ENCODE data around the gene UVRAG.
"Not testable (repeated sequence)": the region's sequence is repeated elsewhere in the genome, so short reads cannot be mapped to it uniquely, and the experiment has no call there.

UVRAG gene

DNA sequence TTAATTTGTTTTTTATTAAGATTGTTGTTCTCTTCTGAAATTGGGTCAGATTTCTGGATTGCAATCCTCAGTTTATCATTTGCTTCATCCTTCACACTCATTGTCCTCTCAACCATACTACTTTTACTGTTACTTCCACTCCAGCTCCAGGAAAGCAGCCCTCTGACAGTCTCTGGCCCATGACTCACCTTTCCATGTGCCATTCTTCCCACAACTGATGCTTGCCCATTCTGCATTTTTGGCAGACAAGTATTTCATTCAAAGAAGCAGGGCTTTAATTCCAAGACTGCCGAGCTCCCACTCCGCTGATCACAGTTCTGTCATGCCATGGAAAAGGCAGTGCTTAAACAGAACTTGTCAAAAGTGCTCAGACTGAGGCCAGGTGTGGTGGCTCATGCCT is 252.1 kb downstream of the UVRAG start:
- no peak for DNase-seq (ENCODE audit: low read depth, low spot score)

DNA sequence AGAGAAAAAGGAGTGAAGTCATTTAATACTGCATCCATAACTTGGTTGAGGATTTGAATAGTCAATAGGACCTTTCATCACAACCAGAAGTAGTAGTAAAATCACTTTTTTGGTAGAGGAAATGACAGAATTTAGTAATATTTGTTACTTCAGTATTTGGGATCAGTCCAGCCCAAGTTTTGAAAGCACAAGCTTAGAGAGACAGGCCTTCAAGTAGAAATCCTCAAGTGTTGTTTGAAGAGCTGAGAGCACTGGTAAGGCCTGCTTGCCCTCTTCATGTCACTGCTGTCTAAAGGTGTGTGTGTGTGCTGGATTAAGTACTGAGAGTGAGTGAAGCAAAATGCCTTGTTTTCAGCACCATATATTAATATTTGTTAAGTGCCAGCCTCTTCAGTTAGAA is 254.0 kb downstream of the UVRAG start:
- DNase-seq (ENCODE audit: low read depth, low spot score): no peak

DNA sequence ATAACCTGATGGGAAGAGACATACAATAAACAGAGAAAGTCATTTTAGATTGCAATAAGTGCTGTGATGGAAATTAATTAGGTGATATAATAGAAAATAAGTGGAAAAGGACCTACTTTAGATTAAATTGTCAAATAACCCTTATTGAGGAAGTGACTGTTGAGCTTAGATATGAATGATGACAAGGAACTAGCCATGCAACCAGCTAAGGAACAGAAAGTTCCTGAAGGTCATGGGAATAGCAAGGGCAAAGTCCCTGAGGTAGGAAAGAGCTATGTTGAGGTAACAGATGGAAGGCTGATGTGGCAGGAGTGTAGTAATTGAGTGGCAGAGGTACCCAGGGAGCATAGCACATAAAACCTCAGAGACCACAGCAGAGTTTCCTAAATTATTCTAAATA is 256.1 kb downstream of the UVRAG start:
- DNase-seq (ENCODE audit: low read depth, low spot score): no peak

DNA sequence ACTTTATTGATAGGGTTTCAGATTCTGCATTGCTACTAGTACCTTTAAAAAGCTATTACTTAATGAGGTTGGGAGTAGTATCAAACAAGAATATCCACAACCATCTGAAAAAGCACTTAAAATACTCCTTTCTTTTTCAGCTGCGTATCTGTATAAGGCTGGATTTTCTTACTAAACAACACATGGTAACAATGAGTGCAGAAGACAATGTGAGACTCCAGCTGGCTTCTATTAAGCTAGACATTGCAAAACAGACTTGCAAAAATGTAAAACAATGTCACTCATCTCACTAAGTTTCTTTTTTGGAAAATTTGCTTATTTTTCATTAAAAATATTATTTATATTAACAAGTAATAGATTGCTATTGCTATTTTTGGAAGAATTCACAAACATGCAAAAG is 258.7 kb downstream of the UVRAG start:
- no peak for DNase-seq (ENCODE audit: low read depth, low spot score)

DNA sequence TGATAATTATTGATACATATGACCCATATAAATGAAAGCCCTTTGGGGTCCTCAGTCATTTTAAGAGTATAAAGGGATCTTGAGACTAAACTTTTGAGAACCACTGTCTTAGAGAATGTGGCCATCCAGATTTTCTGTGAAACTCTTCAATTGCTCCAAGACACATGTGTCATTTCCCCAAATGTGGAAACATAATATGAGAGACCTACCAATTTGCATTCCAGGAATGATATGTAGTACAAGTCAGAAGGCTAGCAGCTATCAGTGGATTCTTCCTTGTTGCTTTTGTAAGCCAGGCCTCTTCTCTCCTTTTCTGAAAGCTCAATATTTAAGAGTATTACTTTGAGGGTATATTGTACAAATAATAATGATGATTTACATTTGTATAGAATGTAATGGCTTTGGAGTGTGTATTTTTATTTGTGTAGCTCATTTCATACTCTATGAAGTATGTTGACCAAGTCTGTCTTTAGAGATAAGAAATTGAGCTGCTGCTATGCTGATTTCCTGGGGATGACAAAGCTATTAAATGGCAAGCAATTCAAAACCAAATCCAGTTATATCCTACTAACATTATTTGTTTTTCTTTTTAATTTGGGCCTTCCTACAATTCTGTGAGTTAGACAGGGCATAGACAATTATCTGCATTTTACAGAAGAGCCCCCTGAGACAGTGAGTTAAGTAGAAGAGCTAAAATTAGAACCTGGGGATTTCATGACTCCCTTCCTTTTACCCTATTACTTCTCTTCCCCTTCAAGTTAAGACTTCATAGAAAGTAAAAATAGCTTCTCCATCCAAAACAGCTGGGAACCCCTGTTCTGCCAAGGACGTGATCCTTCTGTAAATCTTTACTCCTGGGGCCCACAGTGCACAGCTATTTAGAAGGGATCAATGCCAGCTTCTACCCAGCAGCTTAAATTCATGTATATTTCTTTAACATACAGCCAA is 259.4 kb downstream of the UVRAG start:
- no peak for DNase-seq (ENCODE audit: low read depth, low spot score)

DNA sequence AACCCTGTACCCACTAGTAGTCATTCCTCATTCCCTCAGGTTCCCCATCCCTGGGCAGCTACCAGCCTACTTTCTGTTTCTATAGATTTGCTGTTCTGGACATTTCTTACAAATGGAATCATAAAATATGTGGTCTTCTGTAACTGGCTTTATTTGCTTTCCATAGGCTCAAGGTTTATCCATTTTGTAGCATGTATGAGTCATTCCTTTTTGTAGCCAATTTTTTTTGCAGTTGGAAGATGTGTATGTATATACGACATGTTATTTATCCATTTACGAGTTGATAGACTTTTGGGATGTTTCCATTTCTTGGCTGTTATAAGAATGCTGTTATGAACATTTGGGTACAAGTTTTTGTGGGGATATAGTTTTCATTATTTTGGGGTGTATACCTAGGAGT is 260.7 kb downstream of the UVRAG start:
- DNase-seq (ENCODE audit: low read depth, low spot score): no peak

DNA sequence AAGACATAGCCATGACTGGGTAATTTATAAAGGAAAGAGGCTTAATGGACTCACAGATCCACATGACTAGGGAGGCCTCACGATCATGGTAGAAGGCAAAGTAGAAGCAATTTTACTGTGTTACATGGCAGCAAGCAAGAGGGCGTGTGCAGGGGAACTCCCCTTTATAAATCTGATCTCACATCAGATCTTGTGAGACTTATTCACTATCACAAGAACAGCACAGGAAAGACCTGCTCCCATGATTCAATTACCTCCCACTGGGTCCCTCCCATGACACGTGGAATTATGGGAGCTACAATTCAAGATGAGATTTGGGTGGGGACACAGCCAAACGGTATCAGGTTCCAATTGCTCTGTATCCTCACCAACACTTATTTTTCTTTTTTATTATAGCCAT is 261.2 kb downstream of the UVRAG start:
- not testable (repeated sequence) for DNase-seq (ENCODE audit: low read depth, low spot score)

DNA sequence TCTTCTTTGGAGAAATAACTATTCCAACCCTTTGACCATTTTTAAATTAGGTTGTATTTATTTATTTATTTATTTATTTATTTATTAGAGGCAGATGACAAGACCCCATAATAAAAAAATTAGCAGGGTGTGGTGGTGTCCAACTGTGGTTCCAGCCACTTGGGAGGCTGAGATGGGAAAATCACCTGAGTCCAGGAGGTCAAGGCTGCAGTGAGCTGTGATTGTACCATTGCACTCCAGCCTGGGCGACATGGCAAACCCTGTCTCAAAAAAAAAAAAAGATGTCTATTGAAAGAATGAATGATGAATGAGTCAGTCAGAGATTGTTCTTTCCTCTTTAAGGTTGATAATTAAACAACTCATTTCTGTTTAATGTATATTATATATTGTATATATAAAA is 261.7 kb downstream of the UVRAG start:
- no peak for DNase-seq (ENCODE audit: low read depth, low spot score)

DNA sequence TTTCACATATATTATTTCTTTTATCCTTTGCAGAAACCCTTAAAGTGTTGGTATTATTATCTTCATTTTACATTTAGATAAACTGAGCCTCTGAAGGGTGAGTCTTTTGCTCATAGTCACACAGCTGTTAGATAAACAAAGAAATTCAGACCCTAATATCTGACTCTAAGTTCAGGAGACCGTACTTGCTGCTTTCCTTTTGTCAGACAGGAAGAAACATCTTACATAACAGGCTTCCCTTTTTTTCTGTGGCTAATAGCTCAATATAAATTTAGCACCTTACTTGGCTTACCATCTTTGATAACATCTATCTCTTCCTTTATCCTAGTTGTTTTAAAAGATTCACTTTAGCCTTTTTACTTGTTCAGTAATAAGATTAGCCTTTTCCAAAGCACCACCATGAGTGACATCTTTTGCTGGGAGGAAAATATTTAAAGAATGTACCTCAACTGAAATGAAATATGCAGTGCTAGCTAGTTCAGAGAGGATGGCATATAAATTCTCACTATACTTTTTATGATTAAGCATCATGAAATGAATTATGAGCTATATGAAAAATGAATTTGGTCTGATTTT is 262.7 kb downstream of the UVRAG start:
- DNase-seq (ENCODE audit: low read depth, low spot score): no peak

DNA sequence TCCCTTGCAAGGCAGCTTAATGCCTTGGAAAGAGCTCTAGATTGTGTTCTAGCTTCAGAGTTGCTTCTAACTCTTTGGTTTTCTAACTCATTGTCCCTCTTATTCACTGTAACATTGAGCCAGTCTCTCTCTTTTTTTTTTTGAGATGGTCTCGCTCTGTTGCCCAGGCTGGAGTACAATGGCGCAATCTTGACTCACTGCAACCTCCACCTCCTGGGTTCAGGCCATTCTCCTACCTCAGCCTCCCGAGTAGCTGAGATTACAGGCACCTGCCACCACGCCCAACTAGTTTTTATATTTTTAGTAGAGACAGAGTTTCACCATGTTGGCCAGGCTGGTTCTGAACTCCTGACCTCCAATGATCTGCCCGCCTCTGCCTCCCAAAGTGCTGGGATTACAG is 266.1 kb downstream of the UVRAG start:
- not testable (repeated sequence) for DNase-seq (ENCODE audit: low read depth, low spot score)

DNA sequence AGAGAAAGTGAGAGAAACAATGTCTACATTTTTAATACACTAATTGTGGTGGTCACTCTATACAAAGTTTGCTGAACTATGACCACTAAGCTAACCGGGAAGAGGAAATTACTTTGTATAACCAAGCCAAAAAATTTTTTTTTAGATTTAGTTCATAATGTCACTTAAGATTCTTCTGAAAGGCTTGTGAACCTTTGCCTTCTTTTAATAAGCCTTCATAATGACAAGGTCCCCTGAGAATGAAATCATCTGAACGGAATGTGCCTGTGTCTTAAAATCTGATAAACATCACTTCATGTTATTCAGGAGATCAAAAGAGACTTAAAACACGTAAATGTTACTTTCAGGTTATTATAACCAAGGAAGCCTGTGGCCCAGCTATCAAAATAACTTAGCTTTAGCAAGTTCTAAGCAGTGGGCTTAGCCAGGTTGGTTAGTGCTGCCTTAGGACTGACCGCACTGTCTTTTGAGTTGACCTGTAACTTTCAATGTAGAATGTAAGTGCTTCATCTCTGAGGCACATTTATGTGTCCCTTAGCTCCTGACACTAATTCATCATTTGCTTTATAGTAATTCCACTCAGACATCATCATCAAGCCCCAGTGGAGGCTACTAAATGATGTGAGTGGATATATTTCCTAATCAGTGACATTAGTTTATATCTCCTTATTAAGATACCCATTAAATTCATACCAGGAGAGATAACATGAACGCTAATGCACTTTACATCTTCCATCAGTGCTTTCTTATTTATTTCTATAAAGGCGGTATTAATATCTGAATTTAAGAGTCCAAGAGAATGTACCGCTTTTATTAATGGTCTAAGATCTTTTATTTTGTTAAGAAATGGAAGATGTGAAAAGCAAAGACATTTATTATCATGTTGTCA is 268.8 kb downstream of the UVRAG start:
- DNase-seq (ENCODE audit: low read depth, low spot score): no peak

DNA sequence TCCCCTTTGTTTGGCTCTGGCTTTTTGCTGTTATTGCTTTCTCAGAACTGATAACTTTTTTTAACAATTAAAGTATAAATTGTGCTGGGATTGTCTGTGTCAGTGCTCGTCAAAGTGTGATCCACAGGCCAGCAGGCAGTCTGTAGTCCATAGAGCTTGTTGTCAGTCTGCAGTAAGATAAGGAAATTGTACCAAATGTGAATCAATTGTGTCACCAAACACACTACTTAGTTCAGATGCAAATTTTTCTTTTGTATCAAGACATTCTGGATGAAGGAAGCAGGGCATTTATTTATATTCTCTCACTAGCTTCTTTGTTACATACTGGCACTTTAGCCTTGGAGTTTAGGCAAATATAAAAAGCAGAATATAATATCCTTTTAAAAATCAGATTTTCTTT is 270.3 kb downstream of the UVRAG start:
- no peak for DNase-seq (ENCODE audit: low read depth, low spot score)

DNA sequence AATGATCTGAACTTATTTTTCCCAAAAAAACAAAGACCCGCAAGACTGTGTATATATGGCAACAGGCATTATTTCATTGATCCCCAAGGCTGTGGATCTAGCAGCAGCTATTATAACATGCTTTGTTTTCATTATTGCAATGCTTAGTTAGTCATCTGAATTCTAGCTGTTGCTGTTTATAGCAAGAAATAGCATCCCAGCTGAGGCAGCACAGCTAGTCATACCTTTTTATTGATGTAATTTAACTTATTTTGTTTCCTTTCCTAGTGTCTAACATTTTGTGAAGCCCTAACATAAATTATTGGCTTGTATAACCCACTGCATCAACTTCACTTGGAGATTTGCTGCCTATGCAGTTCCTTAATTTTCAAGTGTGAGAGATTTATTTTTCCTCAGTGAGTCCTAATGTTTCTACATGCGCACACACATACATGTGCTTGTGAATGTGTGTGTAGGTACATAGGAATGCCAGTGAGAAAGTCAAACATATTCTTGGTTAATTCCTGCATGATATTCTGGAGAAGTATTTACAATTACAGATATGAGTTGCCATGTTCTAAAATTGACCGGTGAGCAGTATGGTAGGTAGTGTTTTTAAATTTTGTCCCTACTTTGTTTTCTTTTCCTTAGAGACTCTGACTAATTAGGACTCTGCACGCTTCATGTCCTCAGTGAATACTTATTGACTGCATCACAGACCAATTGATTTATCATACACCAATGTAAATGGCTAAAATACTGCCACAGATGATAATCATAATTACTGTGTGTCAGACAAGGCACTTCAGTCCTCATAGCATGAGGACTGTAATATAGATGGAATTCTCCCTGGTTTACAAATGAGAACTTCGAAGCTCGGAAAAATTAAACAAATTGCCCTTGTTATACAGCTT is 272.0 kb downstream of the UVRAG start:
- DNase-seq (ENCODE audit: low read depth, low spot score): no peak

DNA sequence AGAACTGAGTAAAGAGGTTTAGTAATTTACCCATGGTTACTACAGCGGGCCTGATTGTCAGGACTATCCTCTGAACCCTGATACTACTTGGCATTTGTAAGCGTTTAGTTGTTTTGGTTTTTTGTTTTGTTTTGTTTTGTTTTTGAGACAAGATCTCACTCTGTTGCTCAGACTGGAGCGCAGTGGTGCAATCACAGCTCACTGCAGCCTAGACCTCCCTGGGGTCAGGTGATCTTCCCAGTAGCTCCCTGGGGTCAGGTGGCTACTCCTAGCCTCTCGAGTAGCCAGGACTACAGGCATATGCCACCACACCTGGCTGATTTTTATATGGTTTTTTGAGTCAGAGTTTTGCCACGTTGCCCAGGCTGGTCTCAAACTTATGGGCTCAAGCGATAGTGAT is 272.7 kb downstream of the UVRAG start:
- DNase-seq (ENCODE audit: low read depth, low spot score): no peak

DNA sequence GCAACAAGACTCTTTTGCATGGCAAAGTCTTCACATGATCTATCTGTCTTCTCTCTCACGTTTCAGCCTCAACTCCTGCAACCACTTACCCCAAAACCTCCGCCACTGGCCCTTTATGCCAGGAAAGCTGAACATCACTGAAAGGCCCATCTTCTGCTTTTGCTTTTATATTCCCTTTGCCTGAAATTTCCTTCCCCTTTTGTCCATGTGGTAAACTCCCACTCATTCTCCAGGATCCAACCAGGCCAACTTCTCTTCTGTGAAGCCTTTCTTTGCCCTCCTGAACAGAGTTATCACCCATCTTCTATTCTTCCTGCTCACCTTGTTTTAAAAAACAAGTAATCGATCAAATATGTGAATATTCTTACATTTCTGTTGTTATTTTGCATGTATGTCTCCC is 273.5 kb downstream of the UVRAG start:
- DNase-seq (ENCODE audit: low read depth, low spot score): no peak

DNA sequence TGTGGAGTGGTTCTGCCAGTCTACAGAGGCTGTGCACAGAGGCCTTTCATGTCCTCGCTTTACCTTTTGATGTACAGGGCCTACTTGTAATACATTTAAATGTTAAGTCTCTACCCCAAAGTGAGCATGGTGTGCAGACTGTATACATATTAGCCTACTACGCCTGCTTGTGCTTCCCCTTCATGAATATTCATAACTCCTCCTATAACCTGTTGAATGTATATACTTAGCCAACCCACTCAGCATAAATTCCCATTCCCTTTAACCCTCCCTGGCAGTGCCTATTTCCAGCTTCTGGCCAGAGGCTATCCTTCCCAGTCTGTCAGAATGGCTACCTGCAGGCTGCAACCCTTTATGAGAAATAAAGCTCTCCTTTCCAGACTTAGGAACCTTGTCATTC is 275.2 kb downstream of the UVRAG start:
- DNase-seq (ENCODE audit: low read depth, low spot score): no peak

DNA sequence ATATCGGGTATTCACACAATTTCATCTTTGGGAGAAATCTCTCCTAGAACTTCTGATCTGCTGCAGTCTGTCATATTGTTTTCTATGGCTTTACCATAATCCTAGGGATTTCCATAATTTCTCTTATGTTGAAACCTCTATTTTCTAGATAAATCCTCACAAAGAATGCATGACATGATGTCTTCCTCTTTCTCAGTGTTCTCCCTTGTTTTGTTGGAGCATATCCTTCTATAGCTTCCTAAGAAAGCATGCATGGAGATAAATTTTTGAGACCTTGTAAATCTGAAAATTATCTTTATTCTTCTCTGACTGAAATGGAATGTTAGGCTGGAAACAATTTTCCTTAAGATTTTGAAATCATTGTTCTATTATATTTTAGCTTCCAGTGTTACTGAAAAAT is 275.8 kb downstream of the UVRAG start:
- DNase-seq (ENCODE audit: low read depth, low spot score): no peak

DNA sequence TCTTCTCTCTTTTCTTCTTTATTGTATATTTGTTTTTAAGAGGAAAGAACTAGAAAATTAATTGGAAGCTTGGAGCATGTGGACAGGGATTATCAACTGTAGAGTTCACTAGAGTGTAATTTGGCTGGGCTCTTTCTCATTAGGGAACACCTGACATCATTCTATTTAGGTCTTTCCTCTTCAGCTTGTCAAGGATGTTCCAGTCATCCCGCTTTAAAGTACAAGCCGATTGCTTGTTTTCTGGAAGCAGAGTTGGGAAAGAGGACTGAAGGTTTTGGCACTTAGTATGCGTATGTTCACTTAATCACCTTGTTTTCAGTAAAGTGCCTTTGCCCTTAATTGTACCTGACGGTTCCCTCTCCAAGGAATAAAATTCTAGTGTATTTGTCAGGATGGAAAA is 279.7 kb downstream of the UVRAG start:
- no peak for DNase-seq (ENCODE audit: low read depth, low spot score)

DNA sequence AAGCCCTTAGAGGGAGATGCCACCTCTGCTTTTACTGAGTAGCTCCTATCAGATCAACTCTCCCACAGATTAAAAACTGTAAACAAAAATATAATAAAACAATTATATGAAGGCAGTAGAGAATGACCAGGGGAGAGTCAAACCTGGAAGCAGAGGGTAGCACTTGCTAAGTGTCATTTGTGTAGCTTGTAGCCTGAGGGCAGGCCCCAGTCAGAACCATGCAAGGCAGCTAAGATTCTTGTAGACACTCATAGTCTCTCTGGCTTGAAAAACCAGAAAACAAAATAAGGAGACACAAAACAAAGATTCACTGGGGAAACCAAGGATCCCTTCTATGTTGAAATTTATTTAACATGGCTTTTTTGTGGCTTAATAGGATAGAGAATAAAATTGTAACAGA is 280.9 kb downstream of the UVRAG start:
- no peak for DNase-seq (ENCODE audit: low read depth, low spot score)

DNA sequence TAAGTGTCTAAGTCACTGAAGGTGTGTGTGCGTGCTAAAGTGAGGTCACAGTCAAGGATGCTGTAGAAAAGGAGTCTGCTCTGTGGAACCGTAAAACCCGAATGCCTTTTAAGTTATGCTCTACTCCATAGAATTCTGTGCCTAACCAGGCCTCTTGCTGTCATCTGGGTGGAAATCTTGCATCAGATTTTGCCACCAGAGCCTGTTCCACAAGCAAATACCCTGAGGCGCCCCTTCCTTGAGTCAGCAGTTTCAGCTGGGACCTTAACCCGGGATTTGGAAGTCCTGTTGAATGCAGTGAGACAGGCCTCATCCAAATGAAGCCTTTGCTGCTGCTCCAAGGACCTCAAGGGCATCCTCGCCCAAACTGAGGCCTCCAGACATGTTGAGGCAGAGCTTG is 281.5 kb downstream of the UVRAG start:
- DNase-seq (ENCODE audit: low read depth, low spot score): no peak

DNA sequence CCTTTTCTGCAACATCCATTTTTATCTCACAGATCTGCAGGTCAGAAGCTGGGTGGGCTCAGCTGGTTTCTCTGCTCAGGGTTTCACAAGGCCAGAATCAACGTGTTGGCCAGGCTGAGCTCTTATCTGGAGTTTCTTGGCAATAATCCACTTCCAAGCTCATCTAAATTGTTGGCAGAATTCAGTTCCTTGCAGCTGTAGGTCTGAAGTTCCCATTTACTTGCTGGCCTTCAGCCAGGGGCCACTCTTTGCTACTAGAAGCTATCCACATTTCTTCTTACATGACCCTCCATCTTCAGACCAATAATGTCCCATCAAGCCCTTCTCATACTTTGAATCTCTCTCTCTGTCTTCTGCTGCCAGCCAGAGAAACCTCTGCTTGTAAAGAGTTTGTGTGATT is 287.8 kb downstream of the UVRAG start:
- no peak for DNase-seq (ENCODE audit: low read depth, low spot score)
